Upper lobe of left lung (tissue), 6 donors: ENCODE data around the gene ZNF844. TPM values are rescaled to one million over a fixed set of nuclear protein-coding genes. Genes with fewer than 3 reads are reported as not detected.
A peak's percentile ranks its signal among the peaks of the same experiment; 100 is the strongest.

Experiments used
- ATAC-seq, 2 donors: fragments of 200-7000 bp; cut with Tn5 transposase; one replicate each; pipeline ENCODE4 v1.9.1; 2022; ENCODE audit warnings: mild to moderate bottlenecking in 2 of 2, moderate library complexity in 2 of 2; ENCODE audit not compliant: low FRiP score in 2 of 2
- DNase-seq, 2 donors: peaks; one replicate each; pipeline ENCODE4 v3.0.0-alpha.2; 2019 to 2020
- H3K27ac ChIP-seq, 4 donors: fragments of 200-600 bp; sonication (generic); one replicate each; pipeline ENCODE4 v1.5.1; 2016 to 2019
- H3K27me3 ChIP-seq, 4 donors: fragments of 200-600 bp; sonication (generic); one replicate each; pipeline ENCODE4 v1.5.1; 2017 to 2019
- H3K36me3 ChIP-seq, 4 donors: fragments of 200-600 bp; sonication (generic); one replicate each; pipeline ENCODE4 v1.5.1; 2016 to 2019
- H3K4me1 ChIP-seq, 4 donors: fragments of 200-600 bp; sonication (generic); one replicate each; pipeline ENCODE4 v1.5.1; 2018 to 2019
- H3K4me3 ChIP-seq, 4 donors: fragments of 200-600 bp; sonication (generic); one replicate each; pipeline ENCODE4 v1.5.1; 2017 to 2019; ENCODE audit warnings: mild to moderate bottlenecking in 2 of 4, moderate library complexity in 1 of 4
- H3K9me3 ChIP-seq, 4 donors: fragments of 200-600 bp; sonication (generic); one replicate each; pipeline ENCODE4 v1.5.1; 2018 to 2019
- EP300 ChIP-seq, 4 donors: sonication (generic); formaldehyde crosslinking; IDR thresholded peaks; one replicate each; pipeline ENCODE4 v1.5.1; 2017; ENCODE audit warnings: antibody characterized with exemption in 4 of 4, control low read depth in 2 of 4
- POLR2A ChIP-seq, 4 donors: fragments of 450-650 bp; IDR thresholded peaks; one replicate each; pipeline ENCODE4 v1.5.1; 2016 to 2017; ENCODE audit warnings: antibody characterized with exemption in 4 of 4, mild to moderate bottlenecking in 2 of 4
- POLR2AphosphoS5 ChIP-seq, 2 donors: sonication (generic); formaldehyde crosslinking; IDR thresholded peaks; one replicate each; pipeline ENCODE4 v1.5.1; 2017; ENCODE audit warnings: antibody characterized with exemption in 2 of 2
- WGBS, 2 donors: methylation state at CpG; one replicate each; pipeline ENCODE4 v1.1.5; 2017 to 2018; 5-methylcytosine and 5-hydroxymethylcytosine counted together
- total RNA-seq, 6 donors: library from RNA; depleted of rRNA in 4 of 6; stranded (reverse); fragments of >200 nt in 4 of 6; gene quantifications; one replicate each; pipeline versions ENCODE4 v1.1.0 to v1.2.1, GENCODE V29; 2016 to 2021
- TF ChIP-seq, protein P1 (sequence below), 6 experiments: fragments of 450-650 bp in 4 of 6; fragments of 200-600 bp in 2 of 6; sonication (generic) in 2 of 6; IDR thresholded peaks; one replicate each; pipeline ENCODE4 v1.5.1; 2016 to 2019; ENCODE audit warnings: antibody characterized with exemption in 6 of 6
- donor health status: DM: no; HTN: no; CAD: no; lungs with moderate emphysema.
- donor health status: DM: no; HTN: yes; CAD: no; lungs with severe emphysema.

Gene ZNF844
- 10 to 100 TPM in 3 of 6 donors, 1 to 10 TPM in 3; 2.3 to 14.7 (median 9.8) TPM for total RNA-seq

DNA sequence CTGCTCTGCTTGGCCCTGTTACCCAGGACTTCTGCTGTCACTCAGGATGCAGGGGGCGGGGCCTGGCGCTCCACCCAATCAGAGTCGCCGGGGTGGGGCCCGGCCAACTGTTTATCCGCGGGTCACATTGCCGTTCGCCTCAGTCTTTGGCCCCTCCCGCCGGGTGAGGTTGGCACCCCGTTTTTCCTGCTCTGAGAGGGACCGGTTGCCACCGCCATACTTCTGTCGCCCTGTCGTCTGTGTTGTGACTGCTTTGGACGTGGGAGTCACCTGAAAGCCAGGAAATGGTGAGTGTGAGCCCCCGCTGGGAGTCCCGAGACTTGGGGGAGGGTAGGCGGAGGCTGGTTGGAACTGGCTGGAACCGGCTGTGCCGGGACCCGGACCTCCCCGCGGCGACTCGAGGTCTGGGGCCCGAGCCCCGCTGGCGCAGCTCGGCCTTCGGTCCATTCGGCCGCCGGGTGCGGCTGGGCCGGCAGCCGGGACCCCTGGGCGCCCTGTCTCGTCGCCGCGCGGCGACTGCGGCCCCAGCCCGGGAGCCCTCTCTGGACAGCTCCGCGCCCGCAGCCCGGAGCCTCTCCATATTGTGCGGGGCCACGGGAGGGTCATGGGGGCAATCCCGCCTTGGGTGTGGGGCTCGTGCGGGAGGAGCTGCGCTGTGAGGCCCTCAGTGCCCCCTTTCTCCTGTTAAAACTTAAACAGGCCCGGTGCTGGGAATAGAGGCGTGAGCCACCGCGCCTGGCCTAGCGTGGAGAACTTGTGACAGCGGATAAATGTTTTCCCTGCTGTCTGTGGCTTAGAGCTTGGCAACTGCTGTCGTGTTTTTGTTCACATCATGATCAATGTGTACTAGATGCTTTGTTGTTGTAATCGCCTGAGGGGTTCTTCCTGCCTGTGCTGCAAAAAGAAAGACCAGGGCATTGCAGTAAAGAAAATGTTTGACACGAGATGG is at the start of gene ZNF844:
TSS of gene ZNF844 (plus strand) at position 142 of the 949 bp plus-strand sequence. CDS start at position 285, 143 bp downstream.
- Histone ChIP-seq H3K9me3 (peaks cover 14 to 29% (median 25%) of the 10 kb centered on the region in 4 donors), H3K27me3 (no peaks in the 10 kb centered on the region), H3K27ac (peak within 1 kb of the TSS; percentile 89 to 95 (median 93)), H3K36me3 (peaks cover 0 to 4% (median 1%) of the 10 kb centered on the region in 4 donors), H3K4me1 (peaks cover 11 to 14% (median 13%) of the 10 kb centered on the region in 4 donors), H3K4me3 (peak within 1 kb of the TSS; percentile 40 to 73 (median 68))
- peak in 1 of 4 donors; percentile 39 for TF ChIP-seq EP300 (IDR thresholded peaks at IDR 0.05)
- peak; percentile 17 to 95 (median 90) for TF ChIP-seq POLR2A (IDR thresholded peaks at IDR 0.05)
- TF ChIP-seq, protein P1, sequence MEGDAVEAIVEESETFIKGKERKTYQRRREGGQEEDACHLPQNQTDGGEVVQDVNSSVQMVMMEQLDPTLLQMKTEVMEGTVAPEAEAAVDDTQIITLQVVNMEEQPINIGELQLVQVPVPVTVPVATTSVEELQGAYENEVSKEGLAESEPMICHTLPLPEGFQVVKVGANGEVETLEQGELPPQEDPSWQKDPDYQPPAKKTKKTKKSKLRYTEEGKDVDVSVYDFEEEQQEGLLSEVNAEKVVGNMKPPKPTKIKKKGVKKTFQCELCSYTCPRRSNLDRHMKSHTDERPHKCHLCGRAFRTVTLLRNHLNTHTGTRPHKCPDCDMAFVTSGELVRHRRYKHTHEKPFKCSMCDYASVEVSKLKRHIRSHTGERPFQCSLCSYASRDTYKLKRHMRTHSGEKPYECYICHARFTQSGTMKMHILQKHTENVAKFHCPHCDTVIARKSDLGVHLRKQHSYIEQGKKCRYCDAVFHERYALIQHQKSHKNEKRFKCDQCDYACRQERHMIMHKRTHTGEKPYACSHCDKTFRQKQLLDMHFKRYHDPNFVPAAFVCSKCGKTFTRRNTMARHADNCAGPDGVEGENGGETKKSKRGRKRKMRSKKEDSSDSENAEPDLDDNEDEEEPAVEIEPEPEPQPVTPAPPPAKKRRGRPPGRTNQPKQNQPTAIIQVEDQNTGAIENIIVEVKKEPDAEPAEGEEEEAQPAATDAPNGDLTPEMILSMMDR (IDR thresholded peaks at IDR 0.05) = peak in 1 of 6 experiments; percentile 5
- peak; percentile 90 to 99 for TF ChIP-seq POLR2AphosphoS5 (IDR thresholded peaks at IDR 0.05)
- ATAC-seq = peak; percentile 99 to 100
- 3 to 30% methylated on average over 2 to 26 of the region's 66 CpGs for WGBS, 2 donors
- DNase-seq = peak; percentile 98 to 99

- TF ChIP-seq POLR2A (IDR thresholded peaks at IDR 0.05) = no peak
- TF ChIP-seq, protein P1 (IDR thresholded peaks at IDR 0.05) = no peak
- no peak for TF ChIP-seq EP300 (IDR thresholded peaks at IDR 0.05)
- TF ChIP-seq POLR2AphosphoS5 (IDR thresholded peaks at IDR 0.05) = no peak
- 93 to 96% methylated on average over 9 of the region's 9 CpGs for WGBS, 2 donors
- peaks cover 25 to 48% (median 43%) of the 10 kb centered on the region in 4 donors for H3K36me3 ChIP-seq
- ATAC-seq (no peak), DNase-seq (no peak)
- no peak overlapping the region for H3K27ac ChIP-seq
- peaks cover 49 to 96% (median 77%) of the 10 kb centered on the region in 4 donors for H3K9me3 ChIP-seq
- no peak overlapping the region for H3K4me3 ChIP-seq
- no peaks in the 10 kb centered on the region for H3K27me3 ChIP-seq
- no peaks in the 10 kb centered on the region for H3K4me1 ChIP-seq
Measured at GRCh38 chr19:12015015-12015752, 49.3 kb upstream of the ZNF844 start.

DNA sequence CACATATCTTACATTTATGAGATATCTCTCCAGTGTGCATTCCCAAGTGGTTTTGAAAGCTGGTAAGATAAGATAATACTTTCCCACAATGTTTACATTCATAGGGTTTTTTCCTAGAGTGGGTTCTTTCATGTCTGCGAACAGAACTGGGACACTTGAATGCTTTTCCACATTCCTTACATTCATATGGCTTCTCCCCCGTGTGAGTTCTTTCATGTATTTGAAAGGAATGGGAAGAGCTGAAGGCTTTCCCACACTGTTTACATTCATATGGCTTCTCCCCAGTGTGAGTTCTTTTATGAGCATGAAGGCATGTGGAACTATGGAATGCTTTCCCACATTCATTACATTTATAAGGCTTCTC is 48.8 kb upstream of the ZNF844 start:
- Histone ChIP-seq H3K4me3 (no peak overlapping the region), H3K9me3 (peaks cover 49 to 96% (median 78%) of the 10 kb centered on the region in 4 donors), H3K4me1 (no peaks in the 10 kb centered on the region), H3K36me3 (peaks cover 25 to 48% (median 43%) of the 10 kb centered on the region in 4 donors), H3K27ac (no peak overlapping the region), H3K27me3 (no peaks in the 10 kb centered on the region)
- DNase-seq (no peak), ATAC-seq (no peak)
- TF ChIP-seq POLR2A (IDR thresholded peaks at IDR 0.05) = no peak
- no peak for TF ChIP-seq POLR2AphosphoS5 (IDR thresholded peaks at IDR 0.05)
- no peak for TF ChIP-seq EP300 (IDR thresholded peaks at IDR 0.05)
- TF ChIP-seq, protein P1 (IDR thresholded peaks at IDR 0.05) = no peak
- 76 to 81% methylated on average over 2 of the region's 2 CpGs for WGBS, 2 donors

DNA sequence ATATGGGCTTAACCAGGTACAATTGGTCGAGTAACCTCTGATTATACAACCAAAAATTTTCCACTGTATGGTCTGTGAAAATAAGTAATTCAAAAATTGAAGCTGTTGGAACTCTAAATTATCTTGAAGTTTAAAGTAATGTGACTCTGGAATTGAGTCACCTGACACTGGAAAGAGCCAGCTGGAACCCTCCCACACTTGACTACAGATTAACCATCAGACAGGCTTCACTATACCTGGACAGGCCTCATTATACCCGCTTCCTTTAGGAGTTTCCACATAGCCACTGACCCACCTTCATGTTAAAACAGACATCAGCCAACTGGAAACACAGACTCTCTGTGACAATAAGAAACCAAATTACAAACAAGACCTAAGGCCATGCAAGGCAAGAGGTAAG is 30.3 kb upstream of the ZNF844 start:
- ATAC-seq (no peak), DNase-seq (no peak)
- Histone ChIP-seq H3K9me3 (peaks cover 0 to 1% (median under 1%) of the 10 kb centered on the region in 4 donors), H3K27me3 (no peaks in the 10 kb centered on the region), H3K27ac (no peak overlapping the region), H3K4me3 (peak overlapping the region in 2 of 4 donors; percentile 76 to 82), H3K36me3 (no peaks in the 10 kb centered on the region), H3K4me1 (peaks cover 3 to 19% (median 8%) of the 10 kb centered on the region in 4 donors)
- 82 to 83% methylated on average over 2 of the region's 2 CpGs for WGBS, 2 donors
- TF ChIP-seq, protein P1 (IDR thresholded peaks at IDR 0.05) = no peak
- no peak for TF ChIP-seq EP300 (IDR thresholded peaks at IDR 0.05)
- no peak for TF ChIP-seq POLR2AphosphoS5 (IDR thresholded peaks at IDR 0.05)
- no peak for TF ChIP-seq POLR2A (IDR thresholded peaks at IDR 0.05)
